Mononuclear cell (primary cell): Measurements from ENCODE around the gene KIF26B. TPM values are rescaled to one million over a fixed set of nuclear protein-coding genes. Genes with fewer than 3 reads are reported as not detected.

Source experiments
- H3K27me3 ChIP-seq: 2 replicates; pipeline ENCODE4 v1.6.0; 2011; ENCODE audit warnings: low read length, control low read depth; ENCODE audit not compliant: insufficient read depth
- H3K4me1 ChIP-seq: 2 replicates; pipeline ENCODE4 v1.5.1; 2011; ENCODE audit warnings: mild to moderate bottlenecking, low read length, control low read depth; ENCODE audit not compliant: insufficient read depth
- H3K4me3 ChIP-seq: 2 replicates; pipeline ENCODE4 v1.5.1; 2011; ENCODE audit warnings: mild to moderate bottlenecking, low read length, moderate library complexity
- H3K9me3 ChIP-seq: 2 replicates; pipeline ENCODE4 v1.5.1; 2011; ENCODE audit warnings: low read depth, mild to moderate bottlenecking, control low read depth, low read length
- total RNA-seq: library from RNA; depleted of rRNA; stranded (reverse); fragments of >200 nt; gene quantifications from one replicate; pipeline ENCODE4 v1.2.3, GENCODE V29; 2012

KIF26B gene
- total RNA-seq, 1 donor: 0.31 TPM

GRCh38 chr1:245420926-245421325, 266.1 kb downstream of the KIF26B start:
- Histone ChIP-seq H3K4me3 (no peak overlapping the region), H3K27me3 (no peaks in the 10 kb centered on the region), H3K9me3 (no peaks in the 10 kb centered on the region), H3K4me1 (no peaks in the 10 kb centered on the region)

- Histone ChIP-seq H3K4me1 (peaks cover 4% of the 10 kb centered on the region), H3K4me3 (no peak overlapping the region), H3K9me3 (no peaks in the 10 kb centered on the region), H3K27me3 (no peaks in the 10 kb centered on the region)
Observed at GRCh38 chr1:245428681-245429080, 273.9 kb downstream of the KIF26B start.

GRCh38 chr1:245431706-245432105, 276.9 kb downstream of the KIF26B start:
- Histone ChIP-seq H3K27me3 (no peaks in the 10 kb centered on the region), H3K4me1 (peaks cover 9% of the 10 kb centered on the region), H3K4me3 (no peak overlapping the region), H3K9me3 (no peaks in the 10 kb centered on the region)

GRCh38 chr1:245432228-245432875, 277.6 kb downstream of the KIF26B start:
- no peak overlapping the region for H3K4me3 ChIP-seq

GRCh38 chr1:245433561-245433960, 278.8 kb downstream of the KIF26B start:
- Histone ChIP-seq H3K9me3 (no peaks in the 10 kb centered on the region), H3K27me3 (peaks cover 5% of the 10 kb centered on the region), H3K4me3 (no peak overlapping the region), H3K4me1 (peaks cover 9% of the 10 kb centered on the region)

More at GRCh38 chr1:245432228-245432875, 277.6 kb downstream of the KIF26B start:
- H3K27me3 ChIP-seq: no peaks in the 10 kb centered on the region
- peaks cover 9% of the 10 kb centered on the region for H3K4me1 ChIP-seq
- no peaks in the 10 kb centered on the region for H3K9me3 ChIP-seq

DNA sequence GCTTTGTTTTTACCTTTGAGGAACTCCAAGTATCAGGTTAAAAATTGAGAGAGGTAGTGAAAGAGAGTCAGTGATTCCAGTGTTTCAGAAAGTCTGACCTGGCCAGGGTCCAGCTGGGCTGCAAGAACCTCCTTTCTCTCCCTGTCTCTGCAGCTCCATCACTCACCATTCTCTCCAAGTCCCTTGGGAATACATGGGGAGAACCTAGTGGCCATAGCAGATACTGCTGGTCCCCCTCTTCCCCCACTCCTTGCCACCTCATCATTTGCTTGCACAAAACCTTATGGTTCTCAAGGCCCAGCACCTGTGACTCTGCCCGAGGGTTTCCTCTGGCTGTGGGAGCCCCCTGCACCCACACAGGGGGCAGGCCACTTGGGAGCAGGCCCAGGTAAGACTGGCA, 279.5 kb downstream of the KIF26B start:
- Histone ChIP-seq H3K4me3 (no peak overlapping the region), H3K4me1 (peaks cover 9% of the 10 kb centered on the region), H3K27me3 (peaks cover 5% of the 10 kb centered on the region), H3K9me3 (no peaks in the 10 kb centered on the region)

- peaks cover 9% of the 10 kb centered on the region for H3K4me1 ChIP-seq
- no peaks in the 10 kb centered on the region for H3K9me3 ChIP-seq
- H3K27me3 ChIP-seq: peaks cover 5% of the 10 kb centered on the region
Observed at GRCh38 chr1:245436407-245436806, 281.6 kb downstream of the KIF26B start.

DNA sequence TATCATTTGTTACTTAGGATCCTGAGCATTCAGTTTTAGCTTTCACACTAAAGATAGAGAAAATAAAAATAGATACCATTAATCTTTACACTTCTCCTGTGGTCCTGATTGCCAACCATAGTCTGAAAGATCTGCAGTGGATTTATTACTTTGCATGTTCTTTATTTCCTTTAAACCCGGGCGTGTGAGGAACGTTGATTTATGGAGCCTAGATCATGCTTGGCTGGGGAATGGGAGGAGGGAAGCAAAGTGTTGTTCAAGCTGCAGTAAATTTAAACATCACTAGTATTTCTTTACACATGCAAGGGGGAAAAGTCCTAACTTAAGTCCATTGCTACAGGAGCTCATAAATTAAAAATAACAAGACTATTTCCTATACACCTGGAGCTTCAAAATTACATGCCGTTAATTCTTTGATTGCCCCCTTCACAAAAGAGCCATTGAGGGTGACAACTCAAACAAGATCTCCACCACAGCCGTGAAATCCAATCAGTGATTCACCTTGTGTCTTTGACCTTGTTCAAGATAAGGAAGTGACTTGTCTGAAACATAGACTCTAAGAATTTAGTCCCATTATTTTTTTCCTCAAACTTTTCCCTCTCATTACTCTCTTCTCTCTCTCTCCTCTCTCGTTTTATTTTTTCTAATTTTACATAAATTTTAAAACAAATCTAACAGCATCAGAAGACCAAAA, 282.7 kb downstream of the KIF26B start:
- no peak overlapping the region for H3K4me3 ChIP-seq
- H3K27me3 ChIP-seq: peaks cover 8% of the 10 kb centered on the region
- peaks cover 9% of the 10 kb centered on the region for H3K4me1 ChIP-seq
- H3K9me3 ChIP-seq: no peaks in the 10 kb centered on the region

More at GRCh38 chr1:245436407-245436806, 281.6 kb downstream of the KIF26B start:
- H3K4me3 ChIP-seq: no peak overlapping the region

- Histone ChIP-seq H3K9me3 (no peaks in the 10 kb centered on the region), H3K4me3 (no peak overlapping the region), H3K27me3 (peaks cover 8% of the 10 kb centered on the region), H3K4me1 (no peaks in the 10 kb centered on the region)
Observed at GRCh38 chr1:245440922-245441321, 286.1 kb downstream of the KIF26B start.

- Histone ChIP-seq H3K4me3 (no peak overlapping the region), H3K27me3 (peaks cover 8% of the 10 kb centered on the region), H3K9me3 (no peaks in the 10 kb centered on the region), H3K4me1 (no peaks in the 10 kb centered on the region)
Observed at GRCh38 chr1:245441689-245442088, 286.9 kb downstream of the KIF26B start.

DNA sequence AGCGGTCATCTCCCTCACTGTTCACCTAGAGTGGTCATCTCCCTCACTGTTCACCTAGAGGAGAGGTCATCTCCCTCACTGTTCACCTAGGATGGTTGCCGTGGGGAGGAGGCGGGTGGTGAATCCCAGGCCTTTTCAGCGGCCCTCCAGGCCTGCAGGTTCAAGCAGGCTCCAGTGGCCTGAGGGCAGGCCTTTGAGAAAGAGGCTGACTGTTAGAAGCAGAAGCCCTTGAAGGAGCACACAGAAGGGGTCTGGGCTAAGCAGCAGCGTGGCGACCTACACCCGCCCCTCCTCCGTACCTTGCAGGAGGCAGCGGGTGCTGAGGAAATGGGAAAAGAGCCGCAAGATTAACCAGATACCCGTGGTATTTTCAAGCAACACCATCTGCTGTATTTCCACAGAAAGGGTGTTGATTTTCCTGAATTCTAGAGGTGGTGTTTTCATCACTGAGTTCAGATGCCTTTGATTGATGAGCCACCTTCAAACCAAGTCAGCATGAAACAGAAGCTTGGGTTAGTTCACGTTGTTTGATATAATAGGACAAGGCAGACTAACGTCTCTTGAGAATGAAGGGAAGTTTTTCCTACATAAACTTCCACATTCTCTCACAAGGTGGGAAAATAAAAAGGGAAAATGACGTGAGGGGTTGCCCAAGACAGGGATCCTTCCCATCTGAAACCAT, 289.5 kb downstream of the KIF26B start:
- Histone ChIP-seq H3K9me3 (no peaks in the 10 kb centered on the region), H3K27me3 (peaks cover 3% of the 10 kb centered on the region), H3K4me3 (no peak overlapping the region), H3K4me1 (no peaks in the 10 kb centered on the region)

DNA sequence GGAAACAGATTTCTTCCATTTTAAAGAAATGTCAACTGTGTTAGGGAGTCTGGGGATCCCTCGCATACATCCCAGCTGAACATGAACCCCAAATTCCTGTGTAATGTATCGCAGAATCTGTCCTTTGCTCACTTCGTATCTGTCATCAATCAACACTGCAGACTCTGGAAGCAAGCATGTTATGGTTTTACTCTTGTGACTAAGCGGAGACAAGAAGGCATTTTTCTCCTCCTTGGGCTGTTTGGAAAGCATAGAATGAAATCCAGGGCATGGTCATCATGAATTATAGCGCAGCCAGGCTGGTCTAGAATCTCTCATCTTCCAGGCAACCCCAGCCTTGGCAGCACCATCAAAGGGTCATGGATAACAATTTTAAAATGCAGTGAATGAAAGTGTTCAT, 290.2 kb downstream of the KIF26B start:
- H3K4me3 ChIP-seq: no peak overlapping the region
- H3K9me3 ChIP-seq: no peaks in the 10 kb centered on the region
- no peaks in the 10 kb centered on the region for H3K4me1 ChIP-seq
- peaks cover 3% of the 10 kb centered on the region for H3K27me3 ChIP-seq

- Histone ChIP-seq H3K27me3 (no peaks in the 10 kb centered on the region), H3K9me3 (no peaks in the 10 kb centered on the region), H3K4me1 (no peaks in the 10 kb centered on the region), H3K4me3 (no peak overlapping the region)
Observed at GRCh38 chr1:245448531-245448930, 293.7 kb downstream of the KIF26B start.

DNA sequence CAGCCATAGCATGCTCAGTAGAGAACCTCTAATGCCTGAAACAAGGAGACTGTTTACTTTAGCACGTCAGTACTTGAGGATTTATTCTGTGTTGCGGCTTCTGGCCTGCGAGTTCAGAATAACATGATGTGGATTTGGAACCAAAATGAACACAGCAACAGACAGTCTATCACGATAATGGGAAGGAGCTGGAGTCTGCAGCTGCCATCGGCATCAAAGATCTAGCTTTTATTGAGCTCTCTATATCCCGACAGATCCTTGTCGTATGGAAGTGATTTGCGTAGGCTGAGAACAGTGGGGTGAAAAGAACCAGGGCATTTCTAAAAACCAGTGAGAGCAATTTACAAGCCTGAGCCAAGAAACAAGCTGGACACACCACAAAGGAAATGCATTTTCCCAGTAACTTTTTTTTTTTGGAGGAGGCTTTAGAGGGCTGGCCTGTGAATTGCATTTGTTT, 294.2 kb downstream of the KIF26B start:
- no peaks in the 10 kb centered on the region for H3K27me3 ChIP-seq
- H3K9me3 ChIP-seq: no peaks in the 10 kb centered on the region
- H3K4me1 ChIP-seq: no peaks in the 10 kb centered on the region
- no peak overlapping the region for H3K4me3 ChIP-seq

DNA sequence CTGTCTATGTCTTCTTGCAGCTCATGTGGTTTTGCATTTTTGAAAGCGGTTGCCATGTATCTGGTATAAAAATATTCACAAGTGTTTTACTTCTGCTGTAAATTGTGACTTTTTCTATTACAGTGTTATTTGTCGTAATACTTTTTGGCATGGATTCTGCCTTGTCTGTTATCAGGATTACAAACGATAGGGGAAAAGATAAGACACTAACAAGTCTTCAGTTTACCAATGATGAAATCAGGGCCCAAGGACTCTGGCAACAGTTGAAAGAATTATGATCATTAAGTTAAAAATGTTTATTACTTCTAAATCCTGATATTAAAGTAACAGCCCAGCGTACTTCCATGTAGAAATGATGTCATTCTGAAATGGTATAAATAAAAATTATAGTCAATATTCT, 298.8 kb downstream of the KIF26B start:
- peaks cover 10% of the 10 kb centered on the region for H3K4me1 ChIP-seq
- H3K9me3 ChIP-seq: no peaks in the 10 kb centered on the region
- H3K27me3 ChIP-seq: no peaks in the 10 kb centered on the region
- no peak overlapping the region for H3K4me3 ChIP-seq
